Smooth muscle cell (in vitro differentiated cells): Measurements from ENCODE around the gene NLRP12. TPM values are rescaled to one million over a fixed set of nuclear protein-coding genes. Genes with fewer than 3 reads are reported as not detected.
A peak's percentile ranks its signal among the peaks of the same experiment; 100 is the strongest.

Experiments
- DNase-seq: peaks from one replicate; lab custom pipeline; 2025; ENCODE audit not compliant: unreplicated experiment; lab: John Stamatoyannopoulos, UW
- H2AFZ ChIP-seq: fragments of 200-600 bp; sonication (generic); 2 replicates; pipeline ENCODE4 v1.6.0; 2016; ENCODE audit warnings: antibody characterized with exemption, low read depth, mild to moderate bottlenecking
- H3F3A ChIP-seq: fragments of 200-600 bp; sonication (generic); 2 replicates; pipeline ENCODE4 v1.6.0; 2017; ENCODE audit warnings: antibody characterized with exemption, low read depth
- H3K27ac ChIP-seq: fragments of 200-600 bp; sonication (generic); 2 replicates; pipeline ENCODE4 v1.5.1; 2016; ENCODE audit warnings: low read depth, mild to moderate bottlenecking
- H3K27me3 ChIP-seq: fragments of 200-600 bp; sonication (generic); 2 replicates; pipeline ENCODE4 v1.6.1; 2016; ENCODE audit warnings: low read depth, mild to moderate bottlenecking
- H3K36me3 ChIP-seq: fragments of 200-600 bp; sonication (generic); 2 replicates; pipeline ENCODE4 v1.5.1; 2016; ENCODE audit warnings: low read depth
- H3K4me1 ChIP-seq: fragments of 200-600 bp; sonication (generic); 2 replicates; pipeline ENCODE4 v1.5.1; 2016; ENCODE audit warnings: low read depth
- H3K4me2 ChIP-seq: fragments of 200-600 bp; sonication (generic); 2 replicates; pipeline ENCODE4 v1.6.0; 2016; ENCODE audit warnings: mild to moderate bottlenecking
- H3K4me3 ChIP-seq: fragments of 200-600 bp; sonication (generic); 2 replicates; pipeline ENCODE4 v1.5.1; 2016; ENCODE audit warnings: mild to moderate bottlenecking
- H3K79me2 ChIP-seq: fragments of 200-600 bp; sonication (generic); 2 replicates; pipeline ENCODE4 v1.6.0; 2016; ENCODE audit warnings: low read depth, mild to moderate bottlenecking
- H3K9ac ChIP-seq: fragments of 200-600 bp; sonication (generic); 2 replicates; pipeline ENCODE4 v1.6.0; 2016; ENCODE audit warnings: low read depth
- H3K9me3 ChIP-seq: fragments of 200-600 bp; sonication (generic); replicated peaks from 2 replicates; pipeline ENCODE4 v1.5.1; 2016; ENCODE audit warnings: low read depth
- H4K20me1 ChIP-seq: fragments of 200-600 bp; sonication (generic); 2 replicates; pipeline ENCODE4 v1.6.0; 2016; ENCODE audit warnings: low read depth
- WGBS: methylation state at CpG from one replicate; pipeline ENCODE4 v1.1.7; 2016; ENCODE audit warnings: low lambda C conversion rate; 5-methylcytosine and 5-hydroxymethylcytosine counted together
- polyA plus RNA-seq: library from polyadenylated mRNA; unstranded; fragments of >200 nt; fragmentation: Nextera tagmentation; extraction: Ambion mirVana; gene quantifications from 2 replicates; pipeline ENCODE4 v1.2.1, GENCODE V29; 2016
- total RNA-seq: library from RNA; depleted of rRNA; stranded (reverse); fragments of >200 nt; gene quantifications from 2 replicates; pipeline ENCODE4 v1.2.3, GENCODE V29; 2014
- TF ChIP-seq, protein P1 (sequence below): fragments of 200-600 bp; sonication (generic); IDR thresholded peaks from 2 replicates; pipeline ENCODE4 v1.5.1; 2017; ENCODE audit warnings: borderline replicate concordance, mild to moderate bottlenecking, antibody characterized with exemption; ENCODE audit not compliant: insufficient read depth, poor library complexity, severe bottlenecking

The NLRP12 gene
- total and polyA plus RNA-seq, 2 experiments from 2014 or later = 0.04 TPM; not detected in 1

DNA sequence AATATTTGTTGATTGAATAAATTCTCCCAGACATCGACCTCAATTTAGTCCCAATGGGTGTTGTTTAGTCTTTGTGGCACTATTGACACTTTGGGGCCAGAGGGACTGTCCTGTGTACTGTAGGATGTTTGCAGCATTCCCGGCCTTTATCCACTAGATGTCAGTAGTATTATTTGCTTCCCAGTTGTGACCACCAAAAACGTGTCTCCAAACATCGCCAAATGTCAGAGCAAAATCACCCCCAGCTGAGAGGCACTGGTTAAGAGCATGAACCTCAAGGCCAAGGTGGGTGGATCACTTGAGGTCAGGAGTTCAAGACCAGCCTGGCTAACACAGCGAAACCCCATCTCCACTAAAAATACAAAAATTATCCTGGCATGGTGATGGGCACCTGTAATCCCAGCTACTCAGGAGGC is 15.4 kb downstream of the NLRP12 start:
- Histone ChIP-seq H3K27ac (no peak overlapping the region), H3K9ac (no peak overlapping the region), H3K27me3 (no peaks in the 10 kb centered on the region), H3K4me2 (no peak overlapping the region), H3K79me2 (no peaks in the 10 kb centered on the region), H3K4me3 (no peak overlapping the region), H3K36me3 (no peaks in the 10 kb centered on the region), H3K9me3 (no peaks in the 10 kb centered on the region), H3K4me1 (no peaks in the 10 kb centered on the region), H2AFZ (no peak overlapping the region), H3F3A (no peaks in the 10 kb centered on the region), H4K20me1 (no peaks in the 10 kb centered on the region)
- WGBS = 37% methylated on average over 5 of the region's 5 CpGs
- TF ChIP-seq, protein P1, sequence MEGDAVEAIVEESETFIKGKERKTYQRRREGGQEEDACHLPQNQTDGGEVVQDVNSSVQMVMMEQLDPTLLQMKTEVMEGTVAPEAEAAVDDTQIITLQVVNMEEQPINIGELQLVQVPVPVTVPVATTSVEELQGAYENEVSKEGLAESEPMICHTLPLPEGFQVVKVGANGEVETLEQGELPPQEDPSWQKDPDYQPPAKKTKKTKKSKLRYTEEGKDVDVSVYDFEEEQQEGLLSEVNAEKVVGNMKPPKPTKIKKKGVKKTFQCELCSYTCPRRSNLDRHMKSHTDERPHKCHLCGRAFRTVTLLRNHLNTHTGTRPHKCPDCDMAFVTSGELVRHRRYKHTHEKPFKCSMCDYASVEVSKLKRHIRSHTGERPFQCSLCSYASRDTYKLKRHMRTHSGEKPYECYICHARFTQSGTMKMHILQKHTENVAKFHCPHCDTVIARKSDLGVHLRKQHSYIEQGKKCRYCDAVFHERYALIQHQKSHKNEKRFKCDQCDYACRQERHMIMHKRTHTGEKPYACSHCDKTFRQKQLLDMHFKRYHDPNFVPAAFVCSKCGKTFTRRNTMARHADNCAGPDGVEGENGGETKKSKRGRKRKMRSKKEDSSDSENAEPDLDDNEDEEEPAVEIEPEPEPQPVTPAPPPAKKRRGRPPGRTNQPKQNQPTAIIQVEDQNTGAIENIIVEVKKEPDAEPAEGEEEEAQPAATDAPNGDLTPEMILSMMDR = peak; percentile 51
- DNase-seq = no peak

DNA sequence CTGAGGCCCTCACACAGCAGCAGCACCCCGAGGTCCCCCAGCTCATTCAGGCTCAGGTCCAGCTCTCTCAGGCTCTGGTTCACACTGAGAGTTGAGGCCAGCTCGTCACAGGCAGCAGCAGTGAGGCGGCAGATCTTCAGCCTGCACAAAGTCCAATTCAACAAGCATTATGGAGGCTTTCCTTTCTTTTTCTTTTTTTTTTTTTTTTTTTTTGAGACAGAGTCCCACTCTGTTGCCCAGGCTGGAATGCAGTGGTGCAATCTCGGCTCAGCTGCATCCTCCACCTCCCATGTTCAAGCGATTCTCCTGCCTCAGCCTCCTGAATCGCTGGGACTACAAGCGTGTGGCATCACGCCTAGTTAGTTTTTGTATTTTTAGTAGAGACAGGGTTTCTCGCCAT is 22.9 kb downstream of the NLRP12 start:
- no peak overlapping the region for H3K4me2 ChIP-seq
- DNase-seq = no peak
- 93% methylated on average over 9 of the region's 9 CpGs for WGBS
- H3K27me3 ChIP-seq = no peaks in the 10 kb centered on the region
- H3K9ac ChIP-seq = no peak overlapping the region
- H3K4me1 ChIP-seq = no peaks in the 10 kb centered on the region
- H3K36me3 ChIP-seq = no peaks in the 10 kb centered on the region
- no peaks in the 10 kb centered on the region for H3K9me3 ChIP-seq
- no peak overlapping the region for H3K4me3 ChIP-seq
- no peaks in the 10 kb centered on the region for H3K79me2 ChIP-seq
- H2AFZ ChIP-seq = no peak overlapping the region
- no peaks in the 10 kb centered on the region for H4K20me1 ChIP-seq
- H3F3A ChIP-seq = no peaks in the 10 kb centered on the region
- H3K27ac ChIP-seq = no peak overlapping the region
- TF ChIP-seq, protein P1 = no peak

DNA sequence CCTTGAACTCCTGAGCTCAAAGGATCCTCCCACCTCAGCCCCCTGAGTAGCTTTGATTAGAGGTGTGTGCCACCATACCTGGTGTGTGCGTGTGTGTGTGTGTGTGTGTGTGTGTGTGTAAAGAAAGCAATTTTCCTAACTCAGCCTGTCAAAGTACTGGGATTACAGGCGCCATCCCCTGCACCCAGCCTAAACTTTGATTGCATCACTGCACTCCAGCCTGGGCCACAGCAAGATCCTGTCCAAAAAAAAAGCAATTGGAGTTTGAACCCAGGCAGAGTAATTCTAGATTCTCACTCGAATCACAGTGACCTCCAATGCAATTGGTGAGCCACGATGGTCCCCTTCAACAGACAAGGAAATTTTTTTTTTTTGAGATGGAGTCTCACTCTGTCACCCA is 29.1 kb downstream of the NLRP12 start:
- DNase-seq = no peak
- 70% methylated on average over 4 of the region's 4 CpGs for WGBS
- TF ChIP-seq, protein P1 = no peak

DNA sequence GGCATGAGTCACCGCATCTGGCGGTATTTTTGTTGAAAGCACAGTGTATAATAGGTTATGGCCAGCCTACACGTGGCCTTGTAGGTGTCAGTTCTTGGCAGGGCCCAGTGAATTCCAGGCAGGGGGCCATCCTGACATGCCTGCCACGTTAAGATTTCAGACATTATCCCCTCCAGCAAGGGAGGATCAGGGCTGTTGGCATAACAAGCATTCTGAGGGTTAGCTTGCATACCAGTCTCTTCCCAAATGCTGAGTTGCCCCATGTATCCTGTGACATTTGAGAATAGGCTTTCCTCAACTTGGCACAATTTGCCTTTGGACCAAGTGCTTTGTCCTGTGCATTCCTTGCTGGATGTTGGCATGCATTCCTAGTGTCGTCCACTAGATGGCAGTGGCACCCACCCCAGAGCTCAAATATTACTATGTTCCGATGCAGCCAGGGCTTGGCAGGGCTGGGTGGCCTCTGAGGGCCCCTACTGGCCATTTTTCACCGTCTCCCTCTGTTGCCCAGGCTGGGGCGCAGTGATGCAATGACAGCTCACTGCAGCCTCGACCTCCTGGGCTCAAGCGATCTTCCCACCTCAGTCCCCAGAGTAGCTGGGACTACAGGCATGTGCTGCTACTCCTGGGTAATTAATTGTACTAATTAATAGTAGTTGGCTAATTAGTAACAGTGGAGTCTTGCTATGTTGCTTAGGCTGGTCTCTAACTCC is 31.2 kb downstream of the NLRP12 start:
- H4K20me1 ChIP-seq = no peaks in the 10 kb centered on the region
- no peaks in the 10 kb centered on the region for H3K79me2 ChIP-seq
- no peaks in the 10 kb centered on the region for H3K36me3 ChIP-seq
- peak overlapping the region; percentile 54 for H2AFZ ChIP-seq
- WGBS = 23% methylated on average over 10 of the region's 10 CpGs
- H3K9ac ChIP-seq = no peak overlapping the region
- no peak overlapping the region for H3K4me3 ChIP-seq
- peak; percentile 55 for DNase-seq
- no peak overlapping the region for H3K4me2 ChIP-seq
- H3K27me3 ChIP-seq = no peaks in the 10 kb centered on the region
- TF ChIP-seq, protein P1 = peak; percentile 97
- no peaks in the 10 kb centered on the region for H3K9me3 ChIP-seq
- H3F3A ChIP-seq = no peaks in the 10 kb centered on the region
- no peaks in the 10 kb centered on the region for H3K4me1 ChIP-seq
- no peak overlapping the region for H3K27ac ChIP-seq

More for the DNA sequence above, 29.1 kb downstream of the NLRP12 start:
- H3K4me1 ChIP-seq = no peaks in the 10 kb centered on the region
- no peak overlapping the region for H3K4me2 ChIP-seq
- H3K4me3 ChIP-seq = no peak overlapping the region
- H3K27me3 ChIP-seq = no peaks in the 10 kb centered on the region
- no peaks in the 10 kb centered on the region for H3K9me3 ChIP-seq
- no peak overlapping the region for H2AFZ ChIP-seq
- no peaks in the 10 kb centered on the region for H3F3A ChIP-seq
- no peaks in the 10 kb centered on the region for H3K79me2 ChIP-seq
- no peak overlapping the region for H3K27ac ChIP-seq
- no peaks in the 10 kb centered on the region for H3K36me3 ChIP-seq
- no peak overlapping the region for H3K9ac ChIP-seq
- H4K20me1 ChIP-seq = no peaks in the 10 kb centered on the region
